Measurements from ENCODE around the gene ANAPC13. TPM values are rescaled to one million over a fixed set of nuclear protein-coding genes. Genes with fewer than 3 reads are reported as not detected.

The ANAPC13 gene
- total and polyA plus RNA-seq, 10 of the 15 experiments (the other 5 are each of a cell fraction or from before 2014, with no cell fraction given), result 34.9 to 139 (median 83.0) TPM

GRCh38 chr3:134466331-134466730 lies 19.5 kb downstream of the ANAPC13 start:
- RAD21 ChIA-PET (ENCODE audit: unreplicated experiment), result no interaction called here
- SMC1A ChIA-PET (ENCODE audit: uncharacterized antibody, unreplicated experiment), result interaction anchor here (1.1 kb wide), 1 partner anchor 10 kb away, joined by 3 read pairs; no protein-coding TSS in a partner anchor
- no peak overlapping the region for H3K4me3 ChIP-seq
- no peaks in the 10 kb centered on the region for H3K9me3 ChIP-seq (replicated peaks; ENCODE audit: control insufficient read depth, insufficient read depth, low read length)
- H3K79me2 ChIP-seq (ENCODE audit: control insufficient read depth, insufficient read depth, low read length), result no peaks in the 10 kb centered on the region
- no peak overlapping the region for H3K9ac ChIP-seq (ENCODE audit: control insufficient read depth, insufficient read depth, low read length)
- in situ Hi-C loops (cut with MboI), result no loop called here
- DNase-seq (ENCODE audit: low read depth, low spot score) (no peak), ATAC-seq (no peak), FAIRE-seq (no peak)
- no peaks in the 10 kb centered on the region for H3K36me3 ChIP-seq (ENCODE audit: control insufficient read depth in 2 of 2, insufficient read depth in 2 of 2, low read length in 1 of 2)
- H2AFZ ChIP-seq (ENCODE audit: control insufficient read depth, low read depth, low read length), result no peak overlapping the region
- no peak overlapping the region for H3K4me2 ChIP-seq (ENCODE audit: control insufficient read depth, insufficient read depth)
- no peak overlapping the region for H3K27ac ChIP-seq (ENCODE audit: control insufficient read depth, insufficient read depth)
- peaks cover 0 to 2% of the 10 kb centered on the region in 2 experiments; a peak in 1 of 4 replicates for H3K27me3 ChIP-seq (replicated peaks in 1 of 2; ENCODE audit: control insufficient read depth in 2 of 2, insufficient read depth in 2 of 2, low read length in 1 of 2)
- CTCF ChIA-PET, result interaction anchor here (1.4 to 1.8 kb wide), 2 partner anchors 17 to 21 kb away, joined by 3 to 5 read pairs; no protein-coding TSS in a partner anchor
- no peaks in the 10 kb centered on the region for H4K20me1 ChIP-seq (ENCODE audit: control insufficient read depth, insufficient read depth)
- no peaks in the 10 kb centered on the region for H3K4me1 ChIP-seq (ENCODE audit: control insufficient read depth, insufficient read depth, low read length)
- POLR2A ChIA-PET, result no interaction called here
- intact Hi-C loops (cut with micrococcal nuclease; ENCODE audit: unreplicated experiment), result no loop called here
- WGBS (ENCODE audit: insufficient coverage, insufficient replicate concordance, low lambda C conversion rate, missing lambda C conversion rate), result 93% methylated on average over 1 of the region's 1 CpG
- BruUV-seq (replicated peaks), result no TSS peak
- TF ChIP-seq LARP7 (IDR thresholded peaks at IDR 0.05), result no peak
- TF ChIP-seq CBX5 (IDR thresholded peaks at IDR 0.05; ENCODE audit: low read depth), result no peak
- TF ChIP-seq ZBTB11 (CRISPR knock-in tag; IDR thresholded peaks at IDR 0.05), result no peak
- TF ChIP-seq ZBED1 (IDR thresholded peaks at IDR 0.05; ENCODE audit: borderline replicate concordance), result no peak
- TF ChIP-seq CEBPZ (IDR thresholded peaks at IDR 0.05; ENCODE audit: low read depth, low read length), result no peak
- TF ChIP-seq BHLHE40 (IDR thresholded peaks at IDR 0.05; ENCODE audit: borderline replicate concordance in 1 of 2, low read depth in 2 of 2, low read length in 1 of 2), result no peak
- TF ChIP-seq PML (IDR thresholded peaks at IDR 0.05; ENCODE audit: low read length), result no peak
